Mesenchymal stem cell (in vitro differentiated cells and primary cell): ENCODE results near the gene TAF4.
"Not testable (repeated sequence)": the region's sequence is repeated elsewhere in the genome, so short reads cannot be mapped to it uniquely, and the experiment has no call there.

ENCODE experiments used
- DNase-seq: peaks from one replicate; pipeline ENCODE4 v3.0.0-alpha.2; 2013
- H2AFZ ChIP-seq: one replicate; pipeline ENCODE4 v1.6.1; 2013; ENCODE audit warnings: low read depth, mild to moderate bottlenecking, control low read depth, inconsistent platforms, low read length, moderate library complexity
- H2AK5ac ChIP-seq: 2 replicates; pipeline ENCODE4 v1.6.1; 2013; ENCODE audit warnings: low read length, moderate library complexity, mild to moderate bottlenecking, inconsistent platforms; ENCODE audit not compliant: severe bottlenecking
- H2BK120ac ChIP-seq: one replicate; pipeline ENCODE4 v1.6.1; 2013; ENCODE audit warnings: low read depth, mild to moderate bottlenecking, inconsistent platforms, low read length, moderate library complexity
- H2BK12ac ChIP-seq, 2 experiments: one replicate each; pipeline ENCODE4 v1.6.1; 2013; ENCODE audit warnings: inconsistent platforms in 2 of 2, low read length in 2 of 2, mild to moderate bottlenecking in 2 of 2, moderate library complexity in 2 of 2, control low read depth in 1 of 2
- H2BK15ac ChIP-seq: one replicate; pipeline ENCODE4 v1.6.1; 2013; ENCODE audit warnings: mild to moderate bottlenecking, low read depth, inconsistent platforms; ENCODE audit not compliant: poor library complexity, severe bottlenecking
- H2BK5ac ChIP-seq: 2 replicates; pipeline ENCODE4 v1.6.1; 2013; ENCODE audit warnings: low read depth, mild to moderate bottlenecking, low read length, control low read depth, inconsistent platforms; ENCODE audit not compliant: poor library complexity, severe bottlenecking
- H3K14ac ChIP-seq, 2 experiments: one replicate each; pipeline ENCODE4 v1.6.1; 2013; ENCODE audit warnings: inconsistent platforms in 2 of 2, low read length in 2 of 2, control low read depth in 1 of 2, mild to moderate bottlenecking in 1 of 2, moderate library complexity in 1 of 2
- H3K18ac ChIP-seq, 2 experiments: one replicate each; pipeline ENCODE4 v1.6.1; 2013; ENCODE audit warnings: inconsistent platforms in 2 of 2, low read length in 2 of 2, control low read depth in 1 of 2, low read depth in 1 of 2, mild to moderate bottlenecking in 1 of 2
- H3K23ac ChIP-seq, 2 experiments: one replicate each; pipeline ENCODE4 v1.6.1; 2013; ENCODE audit warnings: inconsistent platforms in 2 of 2, low read length in 2 of 2, mild to moderate bottlenecking in 2 of 2, moderate library complexity in 2 of 2, control low read depth in 1 of 2
- H3K27ac ChIP-seq: 2 replicates; pipeline ENCODE4 v1.5.1; 2013; ENCODE audit warnings: mild to moderate bottlenecking, moderate library complexity, low read length, control low read depth, inconsistent platforms; ENCODE audit not compliant: poor library complexity, severe bottlenecking
- H3K27me3 ChIP-seq, 2 experiments: 2 replicates each; pipeline versions ENCODE4 v1.6.1 to v1.7.0; 2013; ENCODE audit warnings: low read length in 2 of 2, mild to moderate bottlenecking in 2 of 2, moderate library complexity in 2 of 2, control low read depth in 1 of 2, inconsistent platforms in 1 of 2; ENCODE audit not compliant: control insufficient read depth in 1 of 2, insufficient read depth in 1 of 2
- H3K36me3 ChIP-seq, 2 experiments: 2 replicates each; pipeline versions ENCODE4 v1.6.1 to v1.7.0; 2013; ENCODE audit warnings: low read length in 2 of 2, control low read depth in 1 of 2, inconsistent platforms in 1 of 2, low read depth in 1 of 2, mild to moderate bottlenecking in 1 of 2; ENCODE audit not compliant: insufficient read depth in 2 of 2, control insufficient read depth in 1 of 2
- H3K4ac ChIP-seq, 2 experiments: one replicate each; pipeline ENCODE4 v1.6.1; 2013; ENCODE audit warnings: inconsistent platforms in 2 of 2, low read length in 2 of 2, mild to moderate bottlenecking in 2 of 2, moderate library complexity in 2 of 2, control low read depth in 1 of 2, low read depth in 1 of 2
- H3K4me1 ChIP-seq: 2 replicates; pipeline ENCODE4 v1.6.1; 2013; ENCODE audit warnings: low read depth, low read length, control low read depth; ENCODE audit not compliant: control insufficient read depth, insufficient read depth
- H3K4me2 ChIP-seq: 2 replicates; pipeline ENCODE4 v1.6.1; 2013; ENCODE audit warnings: low read length, mild to moderate bottlenecking, inconsistent platforms; ENCODE audit not compliant: poor library complexity, severe bottlenecking
- H3K4me3 ChIP-seq, 2 experiments: 2 replicates each; pipeline versions ENCODE4 v1.5.1 to v1.7.0; 2013; ENCODE audit warnings: low read length in 2 of 2, mild to moderate bottlenecking in 2 of 2, control low read depth in 1 of 2, low read depth in 1 of 2; ENCODE audit not compliant: insufficient read depth in 1 of 2
- H3K79me1 ChIP-seq: replicated peaks from 2 replicates; pipeline ENCODE4 v1.6.1; 2013; ENCODE audit warnings: mild to moderate bottlenecking, control low read depth, low read length, inconsistent platforms; ENCODE audit not compliant: poor library complexity, severe bottlenecking
- H3K9ac ChIP-seq: 2 replicates; pipeline ENCODE4 v1.7.0; 2013; ENCODE audit warnings: mild to moderate bottlenecking, low read length, moderate library complexity
- H3K9me3 ChIP-seq: 2 replicates; pipeline ENCODE4 v1.7.0; 2013; ENCODE audit warnings: mild to moderate bottlenecking, low read length; ENCODE audit not compliant: control insufficient read depth
- H4K8ac ChIP-seq: one replicate; pipeline ENCODE4 v1.6.1; 2013; ENCODE audit warnings: inconsistent platforms, mild to moderate bottlenecking, low read length, moderate library complexity
- H4K91ac ChIP-seq: one replicate; pipeline ENCODE4 v1.6.1; 2013; ENCODE audit warnings: mild to moderate bottlenecking, low read length, inconsistent platforms
- WGBS: methylation state at CpG from one replicate; pipeline ENCODE4 v1.1.7; 2013; ENCODE audit warnings: mixed read lengths; 5-methylcytosine and 5-hydroxymethylcytosine counted together

Gene TAF4

DNA sequence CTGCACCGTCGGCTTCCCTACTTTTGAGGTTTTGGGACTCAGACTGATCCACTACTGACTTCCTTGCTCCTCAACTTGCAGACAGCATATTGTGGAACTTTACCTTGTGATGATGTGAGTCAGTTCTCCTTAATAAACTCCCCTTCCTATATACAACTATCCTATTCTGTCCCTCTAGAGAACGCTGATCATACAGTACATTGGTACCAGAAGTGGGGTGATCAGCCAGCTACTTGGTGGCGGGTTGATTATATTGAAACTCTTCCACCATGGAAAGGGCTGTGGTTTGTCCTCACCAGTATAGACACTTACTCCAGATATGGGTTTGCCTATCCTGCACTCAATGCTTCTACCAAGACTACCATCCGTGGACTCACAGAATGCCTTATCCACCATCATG lies 7.6 kb upstream of the TAF4 start:
- DNase-seq = no peak
- 72% methylated on average over 5 of the region's 5 CpGs for WGBS
- Histone ChIP-seq H3K4ac (no peak overlapping the region), H3K36me3 (no peaks in the 10 kb centered on the region), H2BK120ac (no peak overlapping the region), H4K91ac (no peak overlapping the region), H4K8ac (no peak overlapping the region), H3K27ac (no peak overlapping the region), H3K4me3 (no peak overlapping the region), H3K27me3 (no peaks in the 10 kb centered on the region), H2BK12ac (no peak overlapping the region), H3K9ac (no peak overlapping the region), H3K23ac (no peak overlapping the region), H2BK15ac (no peak overlapping the region), H3K14ac (no peak overlapping the region), H3K79me1 (no peaks in the 10 kb centered on the region), H3K4me1 (no peaks in the 10 kb centered on the region), H3K9me3 (peaks cover 29% of the 10 kb centered on the region), H2AK5ac (no peak overlapping the region), H3K18ac (no peak overlapping the region), H3K4me2 (no peak overlapping the region), H2AFZ (no peak overlapping the region), H2BK5ac (no peak overlapping the region)

DNA sequence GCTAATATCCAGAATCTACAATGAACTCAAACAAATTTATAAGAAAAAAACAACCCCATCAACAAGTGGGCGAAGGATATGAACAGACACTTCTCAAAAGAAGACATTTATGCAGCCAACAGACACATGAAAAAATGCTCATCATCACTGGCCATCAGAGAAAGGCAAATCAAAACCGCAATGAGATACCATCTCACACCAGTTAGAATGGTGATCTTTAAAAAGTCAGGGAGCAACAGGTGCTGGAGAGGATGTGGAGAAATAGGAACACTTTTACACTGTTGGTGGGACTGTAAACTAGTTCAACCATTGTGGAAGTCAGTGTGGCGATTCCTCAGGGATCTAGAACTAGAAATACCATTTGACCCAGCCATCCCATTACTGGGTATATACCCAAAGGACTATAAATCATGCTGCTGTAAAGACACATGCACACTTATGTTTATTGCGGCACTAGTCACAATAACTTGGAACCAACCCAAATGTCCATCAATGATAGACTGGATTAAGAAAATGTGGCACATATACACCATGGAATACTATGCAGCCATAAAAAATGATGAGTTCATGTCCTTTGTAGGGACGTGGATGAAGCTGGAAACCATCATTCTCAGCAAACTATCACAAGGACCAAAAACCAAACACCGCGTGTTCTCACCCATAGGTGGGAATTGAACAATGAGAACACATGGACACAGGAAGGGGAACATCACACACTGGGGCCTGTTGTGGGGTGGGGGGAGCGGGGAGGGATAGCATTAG lies 6.2 kb upstream of the TAF4 start:
- H4K91ac ChIP-seq, H3K23ac ChIP-seq, H3K79me1 ChIP-seq, H2BK120ac ChIP-seq, H3K9ac ChIP-seq, DNase-seq, H3K36me3 ChIP-seq, H3K27me3 ChIP-seq, H3K27ac ChIP-seq, H3K4me1 ChIP-seq, H3K4me3 ChIP-seq, H2BK12ac ChIP-seq, H4K8ac ChIP-seq, H3K14ac ChIP-seq, H2AFZ ChIP-seq, H2BK5ac ChIP-seq, H3K4ac ChIP-seq, H3K4me2 ChIP-seq, H3K18ac ChIP-seq, H2AK5ac ChIP-seq, H2BK15ac ChIP-seq: not testable (repeated sequence)
- WGBS = no CpG with 5 or more reads among the region's 8 CpGs
- H3K9me3 ChIP-seq = peaks cover 29% of the 10 kb centered on the region

DNA sequence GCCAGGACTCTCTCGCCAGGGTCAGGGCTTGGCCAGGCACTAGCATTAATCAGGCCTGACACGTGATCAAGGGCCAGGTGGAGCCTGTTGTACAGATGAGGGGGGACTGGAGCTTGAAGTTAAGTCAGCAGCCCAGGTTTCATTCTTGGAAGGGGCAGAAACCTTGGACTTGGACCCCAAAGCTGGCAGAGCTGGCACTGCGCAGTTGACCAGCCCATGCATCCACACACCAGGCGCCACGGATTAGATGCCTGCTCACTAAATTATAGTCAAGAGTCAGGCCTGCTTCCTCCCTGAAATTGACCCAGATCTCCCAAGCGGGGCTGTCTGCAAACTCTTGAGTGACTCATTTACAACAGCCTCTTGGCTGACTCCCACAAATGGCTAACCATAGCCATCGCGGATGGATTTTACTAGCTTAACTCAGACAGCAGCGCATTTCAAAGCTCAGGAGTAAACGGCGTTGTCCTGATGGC lies 4.1 kb upstream of the TAF4 start:
- 69% methylated on average over 11 of the region's 11 CpGs for WGBS
- no peak overlapping the region for H3K23ac ChIP-seq
- no peaks in the 10 kb centered on the region for H3K36me3 ChIP-seq
- no peak overlapping the region for H3K27ac ChIP-seq
- no peak overlapping the region for H2AK5ac ChIP-seq
- H4K8ac ChIP-seq = no peak overlapping the region
- H3K79me1 ChIP-seq = no peaks in the 10 kb centered on the region
- H2BK5ac ChIP-seq = no peak overlapping the region
- H3K14ac ChIP-seq = no peak overlapping the region
- no peak overlapping the region for H3K4me2 ChIP-seq
- H3K4me1 ChIP-seq = peaks cover 2% of the 10 kb centered on the region
- no peak overlapping the region for H2AFZ ChIP-seq
- H3K9me3 ChIP-seq = peaks cover 19% of the 10 kb centered on the region
- no peak overlapping the region for H4K91ac ChIP-seq
- no peak overlapping the region for H2BK12ac ChIP-seq
- no peak overlapping the region for H2BK15ac ChIP-seq
- no peak overlapping the region for H3K18ac ChIP-seq
- H3K9ac ChIP-seq = no peak overlapping the region
- H3K4ac ChIP-seq = no peak overlapping the region
- H3K4me3 ChIP-seq = no peak overlapping the region
- no peaks in the 10 kb centered on the region for H3K27me3 ChIP-seq
- DNase-seq = peak; percentile 38
- H2BK120ac ChIP-seq = no peak overlapping the region

DNA sequence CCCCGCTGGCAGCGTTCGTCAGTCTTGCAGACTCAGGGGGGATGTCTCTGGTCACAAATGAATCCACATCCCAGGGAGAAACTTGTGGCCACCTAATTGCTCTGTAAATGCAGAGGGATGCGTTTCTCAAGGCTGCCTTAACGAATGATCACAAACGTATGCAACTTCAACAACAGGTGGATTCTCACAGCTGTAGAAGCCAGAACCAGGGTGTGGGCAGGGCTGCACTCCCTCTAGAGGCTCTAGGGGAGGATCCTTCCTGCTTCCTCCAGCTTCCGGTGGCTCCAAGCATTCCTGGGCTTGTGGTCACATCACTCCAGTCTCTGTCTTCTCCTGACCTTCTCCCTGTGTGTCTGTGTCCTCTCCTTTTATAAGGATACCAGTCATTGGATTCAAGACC lies 3.3 kb upstream of the TAF4 start:
- Histone ChIP-seq H2BK12ac (no peak overlapping the region), H2BK120ac (no peak overlapping the region), H3K4ac (no peak overlapping the region), H3K4me3 (no peak overlapping the region), H3K23ac (peak overlapping the region in 1 of 2 experiments; percentile 77), H2BK5ac (no peak overlapping the region), H2AK5ac (no peak overlapping the region), H2BK15ac (no peak overlapping the region), H4K8ac (no peak overlapping the region), H2AFZ (no peak overlapping the region), H3K27me3 (no peaks in the 10 kb centered on the region), H3K27ac (no peak overlapping the region), H3K9me3 (peaks cover 15% of the 10 kb centered on the region), H3K18ac (no peak overlapping the region), H3K36me3 (peaks cover 0 to under 1% of the 10 kb centered on the region in 2 experiments), H4K91ac (no peak overlapping the region), H3K9ac (no peak overlapping the region), H3K4me2 (no peak overlapping the region), H3K79me1 (peaks cover 2% of the 10 kb centered on the region), H3K14ac (no peak overlapping the region), H3K4me1 (peaks cover 7% of the 10 kb centered on the region)
- WGBS = 87% methylated on average over 7 of the region's 7 CpGs
- no peak for DNase-seq
